EH (cell line): ENCODE measurements around the gene TBC1D10B.
A peak's percentile ranks its signal among the peaks of the same experiment; 100 is the strongest.
"Not testable (repeated sequence)": the region's sequence is repeated elsewhere in the genome, so short reads cannot be mapped to it uniquely, and the experiment has no call there.

ENCODE experiments used
- DNase-seq: peaks from one replicate; pipeline ENCODE4 v3.0.0-alpha.2; 2015; ENCODE audit warnings: low read depth

TBC1D10B gene

DNA sequence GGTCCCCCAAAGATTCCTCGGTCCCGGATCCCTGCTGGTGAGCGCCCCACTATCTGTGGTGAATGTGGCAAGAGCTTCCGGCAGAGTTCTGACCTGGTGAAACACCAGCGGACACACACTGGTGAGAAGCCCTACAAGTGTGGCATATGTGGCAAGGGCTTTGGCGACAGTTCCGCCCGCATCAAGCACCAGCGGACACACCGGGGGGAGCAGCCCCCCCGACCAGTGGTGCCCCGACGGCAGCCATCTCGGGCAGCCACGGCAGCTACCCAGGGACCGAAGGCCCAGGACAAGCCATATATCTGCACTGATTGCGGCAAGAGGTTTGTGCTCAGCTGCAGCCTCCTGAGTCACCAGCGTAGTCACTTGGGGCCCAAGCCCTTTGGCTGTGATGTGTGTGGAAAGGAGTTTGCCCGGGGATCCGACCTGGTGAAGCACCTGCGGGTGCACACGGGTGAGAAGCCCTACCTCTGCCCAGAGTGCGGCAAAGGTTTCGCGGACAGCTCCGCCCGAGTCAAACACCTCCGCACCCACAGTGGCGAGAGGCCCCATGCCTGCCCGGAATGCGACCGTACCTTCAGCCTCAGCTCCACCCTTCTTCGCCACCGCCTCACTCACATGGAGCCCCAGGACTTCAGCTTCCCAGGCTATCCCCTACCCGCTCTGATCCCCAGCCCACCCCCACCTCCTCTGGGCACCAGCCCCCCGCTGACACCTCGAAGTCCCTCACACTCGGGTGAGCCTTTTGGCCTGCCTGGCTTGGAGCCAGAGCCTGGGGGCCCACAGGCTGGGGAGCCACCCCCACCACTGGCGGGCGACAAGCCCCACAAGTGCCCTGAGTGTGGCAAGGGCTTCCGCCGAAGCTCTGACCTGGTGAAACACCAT is 27.7 kb upstream of the TBC1D10B start:
- no peak for DNase-seq

DNA sequence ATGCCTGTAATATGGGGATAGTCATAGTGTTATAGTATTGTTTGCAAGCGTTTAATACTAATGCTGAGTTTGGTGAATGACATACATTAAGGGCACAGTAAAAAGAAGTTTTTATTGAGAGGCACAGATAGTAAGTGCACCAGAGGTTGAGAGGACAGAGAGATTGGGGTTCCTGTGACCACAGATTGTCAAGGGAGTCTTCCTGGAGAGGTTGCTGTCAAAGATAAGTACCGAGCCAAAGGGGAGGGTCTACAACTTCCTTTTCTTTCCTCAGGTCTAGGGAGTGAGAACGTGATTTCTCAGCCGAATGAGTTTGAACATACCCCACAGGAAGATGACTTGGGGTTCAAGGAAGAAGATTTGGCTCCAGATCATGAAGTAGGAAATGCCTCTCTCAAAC is 26.8 kb upstream of the TBC1D10B start:
- no peak for DNase-seq

DNA sequence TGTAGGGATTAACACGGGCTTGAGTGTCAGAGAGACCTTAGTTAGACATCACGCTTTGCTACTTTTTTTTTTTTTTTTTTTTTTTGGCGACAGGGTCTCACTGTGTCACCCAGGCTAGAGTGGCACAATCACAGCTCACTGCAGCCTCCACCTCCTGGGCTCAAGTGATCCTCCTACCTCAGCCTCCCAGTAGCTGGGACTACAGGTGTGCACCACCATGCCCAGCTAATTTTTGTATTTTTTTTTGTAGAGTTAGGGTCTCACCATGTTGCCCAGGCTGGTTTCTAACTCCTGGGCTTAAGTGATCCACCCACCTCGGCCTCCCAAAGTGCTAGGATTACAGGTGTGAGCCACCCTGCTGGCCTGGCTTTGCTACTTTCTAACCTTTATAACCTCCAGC is 26.3 kb upstream of the TBC1D10B start:
- not testable (repeated sequence) for DNase-seq

DNA sequence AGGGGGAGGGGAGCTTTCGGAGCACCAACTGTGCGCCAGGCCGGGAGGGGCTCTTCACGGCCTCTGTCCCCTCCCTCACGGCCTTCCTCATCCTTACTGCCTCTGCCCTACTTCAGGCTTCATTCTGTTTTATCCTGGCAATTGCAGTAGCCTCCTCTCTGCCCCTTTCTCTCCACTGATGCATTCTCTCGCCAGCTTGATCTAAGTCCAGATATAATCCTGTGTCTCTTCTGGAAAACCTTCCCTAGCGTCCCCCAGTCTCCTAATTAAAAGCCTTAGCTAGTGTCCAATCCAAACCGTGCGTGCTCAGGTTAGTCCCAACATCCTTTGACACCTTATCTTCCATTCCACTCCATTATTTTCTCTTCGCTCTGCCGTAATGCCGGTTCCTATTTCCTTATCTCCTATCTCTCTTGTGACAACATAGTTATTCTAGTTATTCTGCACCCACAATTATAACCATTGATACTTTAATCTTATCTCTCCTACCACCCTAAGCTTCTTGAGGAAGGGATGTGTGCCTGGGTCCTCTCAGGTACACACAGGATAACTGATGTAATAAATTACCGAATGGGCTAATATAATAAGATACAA is 25.8 kb upstream of the TBC1D10B start:
- no peak for DNase-seq

DNA sequence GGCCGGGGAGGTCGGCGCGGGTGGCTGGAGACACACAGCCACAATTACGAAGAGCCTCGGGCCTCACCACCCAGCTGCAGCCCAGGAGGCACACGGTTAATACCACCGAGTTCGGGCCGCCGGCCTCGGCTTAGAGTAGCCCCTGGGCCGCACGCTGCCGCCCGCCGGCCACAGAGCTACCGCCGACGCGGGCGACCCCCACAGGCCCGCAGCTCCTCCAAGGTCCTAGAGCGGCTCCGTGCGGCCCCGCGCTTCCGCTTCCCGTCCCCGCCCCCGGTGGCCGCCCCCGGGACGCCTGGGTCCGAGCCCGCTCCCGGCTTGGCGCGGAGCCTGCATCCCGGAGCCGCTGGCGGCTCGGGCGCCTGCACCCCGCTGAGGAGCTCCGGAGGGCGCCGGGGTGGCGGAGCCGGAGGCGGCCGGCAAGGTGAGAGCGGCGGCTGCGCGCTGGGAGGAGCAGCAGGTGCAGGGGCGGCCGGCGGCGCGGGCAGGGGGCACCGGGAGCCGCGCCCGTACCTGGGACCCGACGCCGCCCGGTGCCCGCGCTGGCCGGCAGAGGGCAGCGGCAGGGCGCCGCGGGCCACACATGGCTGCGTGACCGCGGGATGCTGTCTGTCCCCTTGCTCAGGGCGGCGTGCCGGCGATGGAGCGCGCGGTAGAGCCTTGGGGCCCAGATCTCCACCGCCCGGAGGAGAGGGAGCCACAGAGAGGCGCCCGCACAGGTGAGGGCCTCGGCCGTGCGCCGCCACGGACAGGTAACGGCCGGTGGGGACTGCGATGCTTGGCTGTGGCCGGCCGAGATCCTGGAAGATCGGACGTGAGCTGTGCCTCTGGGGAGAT is 25.1 kb upstream of the TBC1D10B start, which contains the start of gene ZNF48:
Gene ZNF48 (plus strand): TSS at position 266 of the 837 bp plus-strand sequence. CDS start 375 bp downstream, at position 641.
- peak; percentile 90 for DNase-seq

DNA sequence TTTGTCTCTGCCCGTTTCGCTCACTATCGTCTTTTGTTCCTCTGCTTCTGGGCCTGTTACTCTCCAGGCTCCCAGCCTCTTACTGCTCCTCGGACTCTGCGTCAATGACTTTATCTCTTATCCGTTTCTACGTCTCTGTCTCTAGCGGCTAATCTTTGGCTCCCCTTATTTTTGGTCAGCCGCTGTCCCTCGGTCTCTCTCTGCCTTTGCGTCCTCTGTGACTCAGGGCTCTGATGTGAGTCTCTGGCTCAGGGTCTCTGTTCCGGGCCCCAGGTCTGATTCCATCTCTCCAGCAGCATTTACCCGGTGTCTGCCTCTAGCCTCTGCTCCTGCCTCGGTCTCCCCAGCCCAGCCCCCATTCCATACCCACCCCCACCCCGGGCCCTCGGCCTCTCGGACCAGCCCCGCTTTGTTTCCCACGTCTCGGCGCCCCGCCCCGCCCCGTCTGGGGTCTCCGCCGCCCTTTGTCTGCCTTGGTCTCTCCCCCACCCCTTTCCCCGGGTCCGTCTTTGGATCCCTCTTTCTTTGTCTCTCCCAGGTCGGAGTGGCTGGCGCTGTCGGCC is 24.4 kb upstream of the TBC1D10B start:
- peak; percentile 58 for DNase-seq

DNA sequence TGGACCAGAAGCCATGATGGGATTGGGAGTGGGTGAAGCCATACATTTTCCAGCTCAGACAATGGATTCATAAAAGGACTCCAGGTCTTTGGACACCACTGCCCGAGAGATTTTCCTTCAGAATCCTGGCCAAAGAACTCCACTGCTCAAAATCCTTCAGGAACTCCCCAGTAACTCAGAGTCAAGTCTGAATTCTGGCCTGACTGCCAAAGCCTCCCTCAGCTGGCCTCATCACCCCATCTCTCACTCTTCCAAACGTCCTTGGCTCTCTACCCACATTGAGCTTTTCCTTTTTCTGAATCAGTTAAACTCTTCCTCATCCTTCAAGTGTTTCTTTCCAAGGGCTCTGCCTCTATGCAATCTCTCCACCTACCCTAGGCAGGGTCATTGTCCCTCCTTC is 13.2 kb upstream of the TBC1D10B start:
- no peak for DNase-seq

DNA sequence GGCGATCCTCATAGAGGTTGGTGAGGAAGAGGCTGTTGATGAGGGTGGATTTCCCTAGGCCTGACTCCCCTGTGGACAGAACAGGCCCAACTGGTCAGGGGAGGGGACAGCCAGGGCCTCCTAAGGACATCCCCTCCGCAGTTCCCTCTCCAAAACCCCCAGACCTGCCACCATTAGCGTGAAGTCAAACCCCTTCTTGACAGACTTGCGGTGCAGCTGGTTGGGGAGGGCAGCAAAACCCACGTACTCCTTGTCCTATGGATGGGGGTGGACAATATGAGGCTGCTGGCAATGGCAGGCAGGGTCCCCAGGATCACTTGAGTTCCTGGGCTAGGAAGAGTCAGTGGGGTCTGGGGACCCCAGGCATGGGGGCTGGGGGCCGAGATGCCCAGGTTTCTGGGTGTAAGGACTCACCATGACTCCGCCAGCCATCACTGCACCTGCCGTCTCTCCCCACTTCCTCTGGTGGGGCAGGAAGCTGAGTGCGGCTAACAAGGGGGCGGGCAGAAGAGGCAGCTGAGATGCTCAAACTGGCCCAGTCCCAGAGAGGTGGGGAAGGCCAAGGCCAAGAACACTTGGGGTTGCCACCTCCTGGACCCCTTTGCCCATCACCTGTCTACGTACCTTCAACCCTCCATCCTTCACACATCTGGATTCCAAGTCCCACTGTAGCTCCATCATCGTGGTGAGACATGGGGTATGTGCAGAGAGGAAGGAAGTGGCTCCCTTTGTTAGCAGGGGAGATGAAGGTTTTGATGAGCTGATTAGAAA is 12.0 kb upstream of the TBC1D10B start, which contains the start of gene SEPTIN1:
Gene SEPTIN1 (minus strand): TSS at position 451 of the 771 bp plus-strand sequence. CDS start 19 bp downstream, at position 432.
- DNase-seq: no peak

DNA sequence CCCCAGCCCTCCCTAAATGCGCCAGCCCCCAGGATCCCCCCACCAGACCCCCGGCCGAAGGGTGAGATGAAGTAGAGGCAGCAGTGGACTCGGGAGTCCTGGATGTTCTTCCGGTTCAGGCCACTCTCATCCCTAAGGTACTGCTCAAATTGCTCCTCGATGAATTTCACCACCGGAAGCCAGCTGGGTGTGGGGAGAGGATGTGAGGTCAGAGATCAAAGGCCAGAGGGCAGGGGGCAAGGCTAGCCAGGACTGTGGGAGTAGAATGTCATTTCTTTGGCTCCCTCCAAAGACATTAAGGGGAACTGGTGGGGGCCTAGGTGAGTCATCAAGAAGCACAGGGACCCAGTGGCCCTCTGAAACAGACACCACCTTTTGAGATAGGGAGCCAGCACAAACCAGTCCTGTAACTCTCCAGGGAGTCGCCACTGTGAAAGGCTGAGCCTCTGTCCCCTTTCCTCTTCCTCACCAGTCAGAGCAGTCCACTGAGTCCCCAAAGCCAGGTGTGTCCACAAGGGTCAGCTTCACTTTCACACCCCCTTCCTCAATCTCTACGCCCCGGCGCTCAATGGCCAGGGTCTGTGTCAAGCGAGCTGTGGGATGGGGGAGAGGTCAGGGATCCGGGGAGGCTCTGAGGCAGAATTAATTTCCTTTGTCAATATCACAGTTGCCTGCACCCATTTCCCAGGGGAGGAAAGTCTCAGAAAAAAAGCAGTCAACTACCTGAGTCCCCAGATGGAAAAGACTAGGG is 11.2 kb upstream of the TBC1D10B start:
- DNase-seq: no peak

DNA sequence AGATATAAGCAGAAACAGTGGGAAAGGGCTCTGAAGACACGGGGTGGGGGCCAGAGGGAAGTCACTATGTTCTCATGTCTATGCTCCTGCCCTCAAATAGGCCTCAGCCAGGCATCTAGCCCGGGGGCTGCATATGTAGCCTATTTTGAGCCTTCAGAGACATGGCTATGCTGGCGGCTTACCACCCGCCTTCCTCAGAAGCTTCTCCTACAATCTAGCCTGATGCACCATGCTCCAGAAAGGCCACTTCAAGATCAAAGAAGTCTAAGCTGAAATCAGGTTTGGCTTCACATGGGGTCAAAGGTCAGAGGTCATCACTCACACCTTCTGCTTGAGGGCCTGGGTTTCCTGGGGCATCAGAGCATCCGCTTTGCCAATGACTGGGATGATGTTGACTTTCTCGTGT is 10.5 kb upstream of the TBC1D10B start:
- DNase-seq: no peak

DNA sequence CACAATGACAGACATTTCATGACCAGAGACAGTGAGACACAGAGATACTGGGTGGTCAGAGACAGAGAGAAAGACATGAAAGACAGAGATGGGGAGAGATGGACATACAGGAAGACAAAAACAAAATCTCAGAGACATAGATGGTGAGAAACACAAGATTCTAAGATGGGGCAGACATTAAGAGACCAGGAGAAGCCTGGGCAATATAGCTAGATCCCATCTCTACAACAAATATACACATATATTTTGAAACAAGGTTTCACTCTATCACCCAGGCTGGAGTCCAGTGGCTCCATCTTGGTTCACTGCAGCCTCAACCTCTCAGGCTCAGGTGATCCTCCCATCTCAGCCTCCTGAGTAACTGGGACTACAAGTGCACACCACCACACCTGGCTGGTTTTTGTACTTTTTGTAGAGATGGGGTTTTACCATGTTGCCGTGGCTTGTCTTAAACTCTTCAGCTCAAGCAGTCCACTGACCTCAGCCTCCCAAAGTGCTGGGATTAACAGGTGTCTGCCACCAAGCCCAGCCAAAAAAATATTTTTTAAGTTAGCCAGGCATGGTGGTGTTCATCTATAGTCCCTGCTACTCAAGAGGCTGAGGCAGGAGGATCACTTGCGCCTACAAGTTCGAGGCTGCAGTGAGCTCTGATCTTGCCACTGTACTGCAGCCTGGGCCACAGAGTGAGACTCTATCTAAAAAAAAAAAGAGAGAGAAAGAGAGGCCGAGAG is 9.9 kb upstream of the TBC1D10B start:
- DNase-seq: no peak

DNA sequence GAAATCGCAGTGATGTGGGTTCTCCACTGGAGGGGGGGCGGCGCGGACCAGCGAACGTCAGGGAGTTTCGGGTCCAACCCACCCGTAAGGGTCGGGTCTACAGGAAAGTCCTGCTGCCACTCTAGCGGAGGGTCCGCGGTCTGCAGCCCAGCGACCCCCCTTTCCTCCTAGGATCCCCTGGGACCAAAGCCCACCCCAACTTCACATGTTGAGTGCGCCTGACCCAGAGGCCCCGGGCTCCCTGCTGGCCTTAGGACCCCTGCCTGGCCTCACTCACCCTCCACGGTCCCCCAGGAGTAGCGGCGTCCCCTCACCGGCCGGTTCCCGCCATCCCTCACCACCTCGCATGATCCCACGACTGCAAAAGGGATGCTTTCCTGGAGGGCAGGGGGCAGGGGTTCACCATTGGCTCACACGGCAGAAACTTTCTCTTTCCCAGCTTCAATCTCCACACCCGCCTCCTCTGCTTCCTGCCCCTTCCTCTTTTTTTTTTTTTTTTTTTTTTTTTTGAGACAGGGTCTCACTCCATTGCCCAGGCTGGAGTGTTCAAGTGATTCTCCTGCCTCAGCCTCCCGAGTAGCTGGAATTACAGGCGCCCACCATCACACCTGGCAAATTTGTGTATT is 9.0 kb upstream of the TBC1D10B start:
- DNase-seq: no peak

DNA sequence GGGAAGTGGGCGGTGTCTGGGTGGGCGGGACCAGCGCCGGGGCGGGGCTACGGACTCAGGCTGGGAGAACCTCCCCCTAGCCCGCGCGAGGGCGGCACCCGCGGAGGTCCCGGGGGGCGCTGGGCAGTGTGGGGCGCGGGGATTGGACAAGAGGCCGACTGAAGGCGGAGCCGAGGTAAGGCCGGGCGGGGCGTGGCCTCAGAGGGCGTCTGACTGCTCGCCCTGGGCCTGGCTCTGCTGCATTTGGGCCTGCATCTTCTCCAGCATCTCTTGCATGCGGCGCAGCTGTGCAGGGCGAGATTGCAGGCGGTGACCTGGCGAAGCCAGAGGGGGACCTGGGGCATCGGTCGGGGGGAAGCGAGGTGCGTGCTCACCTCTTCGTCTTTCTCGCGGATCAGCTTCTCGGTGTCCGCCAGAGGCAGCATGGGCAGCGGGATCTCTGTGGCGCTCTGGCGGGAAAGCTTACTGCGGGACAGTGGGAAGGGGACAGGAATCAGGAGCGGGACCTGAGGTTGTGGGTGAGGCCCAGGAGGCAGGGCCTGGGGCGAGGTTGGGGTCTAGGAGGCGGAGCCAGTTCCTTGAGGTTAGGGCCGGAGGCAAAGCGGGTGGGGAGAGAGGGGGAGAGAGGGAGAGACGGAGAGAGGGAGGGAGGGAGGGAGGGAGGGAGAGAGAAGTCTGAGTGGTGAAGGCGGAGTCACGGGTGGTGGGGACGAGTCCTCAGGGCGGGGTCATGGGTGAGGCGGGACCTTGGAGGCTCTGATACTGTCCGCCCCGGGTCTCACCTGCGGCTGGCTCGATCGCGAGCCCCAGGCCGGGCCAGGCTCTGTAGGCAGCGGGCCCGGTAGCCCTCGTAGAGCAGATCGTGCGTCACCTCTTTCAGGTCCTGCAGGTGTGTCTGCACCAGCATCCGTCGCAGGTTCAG is 8.2 kb upstream of the TBC1D10B start:
- peak; percentile 97 for DNase-seq

DNA sequence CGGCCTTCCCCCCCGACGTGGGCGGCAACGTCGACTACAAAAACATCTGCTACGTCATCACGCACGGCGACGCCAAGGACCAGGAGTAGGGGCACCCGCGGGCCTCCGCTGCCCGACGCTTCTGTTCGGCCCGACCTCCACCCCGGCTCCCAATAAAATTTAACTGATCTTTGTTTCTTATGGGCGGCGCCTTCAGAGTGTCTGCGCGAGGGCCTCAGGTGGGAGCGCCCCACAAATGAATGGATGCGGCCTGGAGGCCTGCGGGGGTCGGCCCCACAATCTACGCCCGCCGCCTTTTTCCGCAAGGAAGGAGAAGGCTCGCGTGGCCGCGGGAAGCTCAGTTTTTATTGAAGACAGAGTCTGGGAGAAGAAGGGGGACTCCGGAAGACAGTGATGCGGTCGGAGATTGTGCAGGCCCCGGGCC is 7.5 kb upstream of the TBC1D10B start:
- peak; percentile 88 for DNase-seq

DNA sequence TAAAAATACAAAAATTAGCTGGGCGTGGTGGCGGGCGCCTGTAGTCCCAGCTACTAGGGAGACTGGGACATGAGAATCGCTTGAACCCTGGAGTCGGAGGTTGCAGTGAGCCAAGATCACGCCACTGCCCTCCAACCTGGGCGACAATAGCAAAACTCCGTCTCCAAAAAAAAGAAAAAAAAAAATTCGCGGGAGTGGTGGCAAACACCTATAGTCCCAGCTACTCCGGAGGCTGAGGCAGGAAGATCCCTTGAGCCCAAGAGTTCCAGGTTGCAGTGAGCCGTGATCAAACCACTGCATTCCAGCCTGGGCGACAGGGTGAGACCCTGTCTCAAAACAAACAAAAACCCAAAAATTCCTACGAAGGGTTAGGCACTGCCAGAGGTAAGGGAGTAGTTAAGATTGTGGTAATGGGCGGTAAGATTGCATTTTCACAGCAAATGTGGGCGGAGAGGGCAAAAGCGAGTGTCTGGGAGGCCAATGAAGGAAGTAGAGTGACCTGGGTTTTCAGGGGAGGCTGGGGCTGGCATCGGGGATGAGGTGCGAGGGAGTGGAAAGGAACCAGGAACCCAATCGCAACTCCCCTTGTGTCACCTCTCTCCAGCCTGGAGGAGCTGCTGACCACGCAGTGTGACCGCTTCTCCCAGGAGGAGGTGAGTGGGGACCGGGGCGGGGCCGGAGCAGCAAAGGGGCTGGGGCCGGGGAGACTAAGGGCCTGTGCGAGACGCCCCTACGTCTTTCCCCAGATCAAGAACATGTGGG is 6.9 kb upstream of the TBC1D10B start:
- DNase-seq: no peak

DNA sequence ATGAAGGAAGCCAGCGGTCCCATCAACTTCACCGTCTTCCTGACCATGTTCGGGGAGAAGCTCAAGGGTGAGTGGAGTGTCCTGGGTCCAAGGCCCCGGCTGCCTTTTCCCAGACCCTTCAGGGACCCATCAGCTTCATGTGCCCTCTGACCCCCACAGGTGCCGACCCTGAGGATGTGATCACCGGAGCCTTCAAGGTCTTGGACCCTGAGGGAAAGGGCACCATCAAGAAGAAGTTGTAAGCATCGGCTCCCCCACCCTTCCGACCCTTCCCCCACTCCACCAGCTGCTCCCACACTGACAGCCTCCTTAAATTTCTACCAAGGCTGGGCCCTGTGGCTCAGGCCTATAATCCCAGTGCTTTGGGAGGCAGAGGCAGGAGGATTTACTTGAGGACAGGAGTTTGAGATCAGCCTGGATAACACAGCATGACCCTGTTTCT is 6.2 kb upstream of the TBC1D10B start:
- no peak for DNase-seq

DNA sequence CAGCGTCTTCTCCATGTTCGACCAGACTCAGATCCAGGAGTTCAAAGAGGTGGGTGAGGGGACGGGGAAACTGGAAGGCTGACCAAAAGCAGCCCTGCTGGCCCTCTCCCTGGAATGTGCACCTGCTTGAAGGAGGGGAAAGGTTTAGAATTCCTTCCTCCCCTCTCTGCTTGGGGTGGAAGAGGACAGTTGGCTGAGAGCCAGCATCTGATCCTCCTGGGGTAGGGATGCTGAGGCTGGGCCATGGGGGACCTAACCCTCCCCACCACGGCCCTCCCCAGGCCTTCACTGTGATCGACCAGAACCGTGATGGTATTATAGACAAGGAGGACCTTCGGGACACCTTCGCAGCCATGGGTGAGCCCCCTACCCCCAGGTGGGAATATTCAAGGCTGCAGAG is 5.6 kb upstream of the TBC1D10B start:
- DNase-seq: no peak
